ENCODE measurements around the gene ICAM1.
A peak's percentile ranks its signal among the peaks of the same experiment; 100 is the strongest.

Gene ICAM1

DNA sequence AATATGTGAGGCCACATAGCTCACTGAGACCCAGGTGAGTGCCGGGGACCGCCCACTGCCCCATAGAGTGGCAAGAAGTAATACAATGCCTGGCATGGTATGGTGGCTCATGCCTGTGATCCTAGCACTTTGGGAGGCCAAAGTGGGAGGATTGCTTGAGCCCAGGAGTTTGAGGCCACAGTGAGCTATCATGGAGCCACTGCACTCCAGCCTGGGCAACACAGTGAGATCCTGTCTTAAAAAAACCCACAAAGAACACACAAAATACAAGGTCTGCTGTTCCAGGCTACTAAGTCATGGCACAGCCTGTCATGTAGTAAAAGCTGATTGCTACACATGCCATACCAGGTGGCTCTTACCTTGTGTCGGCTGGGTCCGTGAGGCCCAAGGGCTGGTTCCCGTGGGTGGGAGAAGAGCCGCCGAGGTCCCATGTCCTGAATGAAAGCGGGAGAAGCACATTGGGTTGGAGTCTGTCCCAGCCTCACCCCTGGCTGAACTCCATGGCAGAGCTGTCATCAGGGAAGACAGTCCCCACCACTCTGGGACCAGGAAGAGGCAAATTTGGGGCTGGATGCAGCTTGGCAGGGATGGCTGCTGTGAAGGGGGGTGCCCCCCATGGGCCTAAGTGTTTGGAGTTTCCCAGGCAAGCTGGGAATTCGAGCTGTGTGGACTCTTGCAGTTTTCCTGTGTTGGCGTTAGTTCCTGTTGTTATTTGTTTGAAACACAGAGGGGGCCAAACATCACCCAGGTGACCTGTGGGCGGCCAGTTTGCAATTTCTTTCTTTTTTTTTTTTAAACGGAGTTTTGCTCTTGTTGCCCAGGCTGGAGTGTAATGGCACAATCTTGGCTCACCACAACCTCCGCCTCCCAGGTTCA, 48.1 kb downstream of the ICAM1 start:
- Histone ChIP-seq H3K27me3 (ENCODE audit: insufficient read depth, low read length) (no peaks in the 10 kb centered on the region), H3K4me3 (ENCODE audit: low read length) (no peak overlapping the region), H3K36me3 (ENCODE audit: insufficient read depth, low read length) (peaks cover 66% of the 10 kb centered on the region), H2AFZ (ENCODE audit: low read depth, low read length) (no peak overlapping the region), H3K4me1 (ENCODE audit: insufficient read depth, low read length) (peaks cover 10% of the 10 kb centered on the region), H3K9me3 (ENCODE audit: low read length) (no peaks in the 10 kb centered on the region)

DNA sequence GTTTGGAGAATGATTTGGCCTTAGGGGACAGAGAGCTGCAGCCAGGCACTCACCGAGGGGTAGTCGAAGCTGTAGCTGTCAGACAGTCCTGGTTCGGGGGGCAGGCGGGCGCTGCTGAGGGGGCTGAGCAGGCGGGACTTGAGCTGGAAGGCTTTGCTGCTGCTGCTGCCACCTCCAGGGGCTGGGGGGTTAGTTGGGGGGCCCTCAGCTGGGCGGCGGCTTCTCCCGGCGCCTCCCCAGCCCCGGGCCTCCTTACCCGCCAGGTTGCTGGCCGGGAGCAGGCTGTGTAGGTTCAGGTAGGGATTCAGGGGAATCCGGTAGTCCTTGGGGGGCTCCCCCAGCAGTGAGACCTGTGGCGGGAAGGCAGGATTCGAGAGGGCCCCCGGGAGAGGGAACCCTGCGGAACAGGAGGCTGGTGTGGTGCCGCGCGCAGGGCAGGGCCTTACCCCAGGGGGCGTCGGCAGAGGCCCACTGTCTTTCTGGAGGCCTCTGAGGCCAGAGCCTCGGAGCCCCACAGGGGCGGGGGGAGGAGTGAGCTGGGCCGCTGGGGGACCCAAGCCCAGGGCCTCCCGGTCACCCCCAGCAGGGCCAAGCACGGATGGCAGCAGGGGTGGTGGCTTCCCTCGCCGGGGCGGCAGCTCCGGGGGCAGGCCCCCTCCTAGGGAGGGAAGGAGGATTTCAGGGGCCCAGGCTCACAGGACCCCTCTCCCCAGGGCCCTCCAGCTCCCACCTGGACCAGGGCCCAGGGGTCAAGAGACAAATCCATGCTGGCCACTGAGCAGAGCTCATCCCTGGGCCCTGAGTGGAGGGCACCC, 49.9 kb downstream of the ICAM1 start:
- H3K36me3 ChIP-seq (ENCODE audit: insufficient read depth, low read length) = peaks cover 81% of the 10 kb centered on the region
- H3K9me3 ChIP-seq (ENCODE audit: low read length) = no peaks in the 10 kb centered on the region
- no peaks in the 10 kb centered on the region for H3K27me3 ChIP-seq (ENCODE audit: insufficient read depth, low read length)

DNA sequence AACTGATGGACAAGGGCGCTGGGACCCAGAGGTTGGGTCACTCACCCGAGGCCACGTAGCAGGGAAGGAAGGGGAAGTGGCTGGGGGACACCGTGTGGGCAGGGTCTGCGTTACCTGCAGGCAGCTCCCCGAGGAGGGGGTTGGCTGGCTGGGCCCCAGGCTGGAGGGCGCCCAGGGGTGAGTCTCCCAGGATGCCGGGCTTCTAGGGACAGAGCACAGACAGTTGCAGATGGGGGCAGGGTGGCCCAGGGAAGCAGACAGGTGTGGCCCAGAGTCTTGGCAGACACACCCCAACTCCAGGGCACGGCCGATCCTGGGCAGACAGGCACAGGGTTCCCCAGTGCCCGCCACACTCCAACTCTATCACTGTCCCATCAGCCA, 50.5 kb downstream of the ICAM1 start:
- Histone ChIP-seq H3K4me1 (ENCODE audit: insufficient read depth, low read length) (no peaks in the 10 kb centered on the region), H2AFZ (ENCODE audit: low read depth, low read length) (no peak overlapping the region), H3K9me3 (ENCODE audit: low read length) (no peaks in the 10 kb centered on the region), H3K4me3 (ENCODE audit: low read length) (no peak overlapping the region), H3K27me3 (ENCODE audit: insufficient read depth, low read length) (no peaks in the 10 kb centered on the region), H3K36me3 (ENCODE audit: insufficient read depth, low read length) (peaks cover 84% of the 10 kb centered on the region)

More for the DNA sequence above, 49.9 kb downstream of the ICAM1 start:
- Histone ChIP-seq H2AFZ (ENCODE audit: low read depth, low read length) (no peak overlapping the region), H3K4me3 (ENCODE audit: low read length) (no peak overlapping the region), H3K4me1 (ENCODE audit: insufficient read depth, low read length) (no peaks in the 10 kb centered on the region)

DNA sequence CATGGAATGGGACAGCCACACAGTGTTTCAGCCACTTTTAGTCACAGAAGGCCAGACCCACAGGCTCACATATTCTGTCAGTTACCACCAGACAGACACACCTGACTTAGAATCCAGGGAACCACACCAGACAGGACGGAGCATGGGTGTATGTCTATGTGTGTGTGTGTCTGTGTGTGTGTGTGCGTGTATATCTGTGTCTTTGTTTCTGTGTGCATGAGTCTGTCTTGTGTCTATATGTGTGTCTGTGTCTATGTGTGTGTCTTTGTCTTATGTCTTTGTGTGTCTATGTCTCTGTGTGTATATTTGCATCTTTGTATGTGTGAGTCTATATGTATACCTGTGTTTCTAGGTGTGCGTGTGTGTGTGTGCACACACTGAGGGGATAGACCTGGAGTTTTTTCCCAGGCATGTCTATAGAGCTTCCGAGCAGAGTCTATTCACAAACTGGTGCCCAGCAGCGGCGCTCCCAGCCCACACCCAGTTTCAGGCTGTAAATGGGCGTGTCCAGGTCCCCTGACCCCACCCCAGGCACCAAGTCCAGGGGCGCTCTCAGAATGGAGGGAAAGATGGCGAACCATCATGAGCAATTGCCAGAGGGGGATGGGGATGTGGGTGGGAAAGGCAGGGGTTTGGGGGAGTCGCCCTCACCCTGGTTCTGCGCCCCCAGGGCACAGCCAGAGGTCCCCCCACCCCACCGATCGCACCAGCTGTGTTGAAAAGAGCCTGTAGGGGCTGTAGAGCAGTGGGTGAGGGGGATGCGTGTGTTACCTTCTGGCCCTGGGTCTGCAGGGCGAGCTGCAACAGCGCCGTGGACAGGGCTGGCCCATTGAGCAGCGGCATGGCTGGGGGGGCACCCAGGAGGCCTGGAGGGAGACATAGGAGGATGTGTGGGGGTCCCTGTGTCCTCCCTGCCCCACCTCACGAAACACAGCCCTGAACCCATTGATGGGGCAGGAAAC, 51.2 kb downstream of the ICAM1 start:
- Histone ChIP-seq H3K4me3 (ENCODE audit: low read length) (no peak overlapping the region), H3K27me3 (ENCODE audit: insufficient read depth, low read length) (no peaks in the 10 kb centered on the region), H2AFZ (ENCODE audit: low read depth, low read length) (no peak overlapping the region), H3K9me3 (ENCODE audit: low read length) (no peaks in the 10 kb centered on the region), H3K4me1 (ENCODE audit: insufficient read depth, low read length) (no peaks in the 10 kb centered on the region), H3K36me3 (ENCODE audit: insufficient read depth, low read length) (peaks cover 84% of the 10 kb centered on the region)

DNA sequence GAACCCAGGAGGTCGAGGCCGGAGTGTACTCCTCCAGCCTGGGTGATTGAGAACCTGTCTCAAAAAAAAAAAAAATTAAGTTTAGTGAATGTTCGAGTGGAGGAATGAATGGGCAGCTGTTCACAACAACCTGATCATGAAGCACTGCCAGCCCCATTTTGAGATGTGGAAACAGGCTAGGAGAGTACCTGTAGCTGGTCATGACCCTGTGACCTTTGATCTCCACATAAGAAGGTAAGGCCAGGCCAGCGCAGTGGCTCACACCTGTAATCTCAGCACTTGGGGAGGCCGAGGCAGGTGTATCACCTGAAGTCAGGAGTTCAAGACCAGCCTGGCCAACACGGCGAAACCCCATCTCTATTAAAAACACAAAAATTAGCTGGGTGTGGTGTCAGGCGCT, 54.8 kb downstream of the ICAM1 start:
- H3K4me1 ChIP-seq (ENCODE audit: insufficient read depth, low read length) = no peaks in the 10 kb centered on the region
- peaks cover 90% of the 10 kb centered on the region for H3K36me3 ChIP-seq (ENCODE audit: insufficient read depth, low read length)
- no peaks in the 10 kb centered on the region for H3K27me3 ChIP-seq (ENCODE audit: insufficient read depth, low read length)
- H2AFZ ChIP-seq (ENCODE audit: low read depth, low read length) = no peak overlapping the region
- H3K4me3 ChIP-seq (ENCODE audit: low read length) = no peak overlapping the region
- H3K9me3 ChIP-seq (ENCODE audit: low read length) = no peaks in the 10 kb centered on the region

DNA sequence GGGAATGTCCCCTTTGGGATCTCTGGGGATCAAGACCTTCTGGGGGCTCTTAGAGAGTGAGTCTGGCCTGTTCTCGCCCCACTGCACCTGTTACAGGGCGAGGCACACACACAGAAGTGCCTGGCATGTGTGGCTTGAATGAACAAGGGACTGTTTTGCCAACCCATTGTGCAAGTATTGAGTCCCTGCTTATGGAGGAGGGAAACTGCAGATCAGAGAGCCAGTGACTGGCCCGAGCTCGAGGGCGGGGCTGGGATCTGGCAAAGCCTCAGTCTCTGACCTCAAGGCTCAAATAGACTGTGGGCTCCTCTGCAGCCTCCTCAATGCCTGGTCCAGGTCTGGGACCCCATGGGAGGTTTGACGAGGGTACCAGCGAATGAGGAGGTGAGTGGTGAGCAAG, 56.9 kb downstream of the ICAM1 start:
- H3K36me3 ChIP-seq (ENCODE audit: insufficient read depth, low read length) = peaks cover 72% of the 10 kb centered on the region
- H3K9me3 ChIP-seq (ENCODE audit: low read length) = no peaks in the 10 kb centered on the region

DNA sequence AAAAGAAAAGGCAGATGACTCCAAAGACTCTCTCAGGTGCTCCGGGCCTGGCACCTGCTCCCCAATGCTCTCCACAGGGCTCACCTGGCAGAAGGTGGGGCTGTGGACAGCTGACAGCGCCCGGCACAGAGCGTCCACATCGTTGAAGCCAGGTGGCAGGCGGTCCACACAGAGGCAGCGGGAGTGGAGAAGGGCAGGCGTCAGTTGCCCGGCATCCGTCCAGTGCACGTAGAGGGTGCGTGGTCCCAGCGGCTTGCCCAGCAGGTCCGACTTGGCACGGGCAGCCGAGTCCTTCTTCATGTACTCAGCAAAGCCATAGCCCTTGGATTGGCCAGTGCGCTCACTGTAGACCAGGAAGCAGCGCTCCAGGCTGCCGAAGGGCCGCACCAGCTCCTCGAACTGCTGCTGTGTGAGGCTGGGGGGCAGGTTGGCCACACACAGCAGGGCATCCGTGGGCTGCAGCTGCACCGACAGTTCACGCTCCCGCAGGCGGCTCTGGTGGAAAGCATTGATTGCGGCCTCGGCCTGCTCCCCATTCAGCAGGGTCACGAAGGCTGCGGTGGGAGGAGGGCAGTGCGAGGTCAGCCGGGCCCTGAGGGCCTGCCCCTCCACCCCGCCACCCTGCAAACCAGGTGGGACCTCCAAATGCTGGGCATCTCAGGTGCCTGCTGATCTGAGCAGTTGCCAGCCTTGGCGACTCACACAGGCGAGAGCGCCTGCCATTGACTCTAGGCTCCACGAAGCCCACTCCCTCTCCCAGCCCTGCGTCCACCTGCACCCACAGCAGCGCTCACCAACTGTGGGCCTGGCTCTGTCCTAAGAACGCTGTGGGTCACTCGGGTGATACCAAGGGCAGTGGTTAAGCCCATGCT, 57.9 kb downstream of the ICAM1 start:
- H3K36me3 ChIP-seq (ENCODE audit: insufficient read depth, low read length) = peaks cover 64% of the 10 kb centered on the region
- peaks cover 8% of the 10 kb centered on the region for H3K4me1 ChIP-seq (ENCODE audit: insufficient read depth, low read length)
- no peaks in the 10 kb centered on the region for H3K9me3 ChIP-seq (ENCODE audit: low read length)
- H3K4me3 ChIP-seq (ENCODE audit: low read length) = no peak overlapping the region
- H2AFZ ChIP-seq (ENCODE audit: low read depth, low read length) = no peak overlapping the region
- no peaks in the 10 kb centered on the region for H3K27me3 ChIP-seq (ENCODE audit: insufficient read depth, low read length)

More for the DNA sequence above, 56.9 kb downstream of the ICAM1 start:
- Histone ChIP-seq H3K4me3 (ENCODE audit: low read length) (no peak overlapping the region), H2AFZ (ENCODE audit: low read depth, low read length) (no peak overlapping the region), H3K27me3 (ENCODE audit: insufficient read depth, low read length) (no peaks in the 10 kb centered on the region), H3K4me1 (ENCODE audit: insufficient read depth, low read length) (peaks cover 6% of the 10 kb centered on the region)

DNA sequence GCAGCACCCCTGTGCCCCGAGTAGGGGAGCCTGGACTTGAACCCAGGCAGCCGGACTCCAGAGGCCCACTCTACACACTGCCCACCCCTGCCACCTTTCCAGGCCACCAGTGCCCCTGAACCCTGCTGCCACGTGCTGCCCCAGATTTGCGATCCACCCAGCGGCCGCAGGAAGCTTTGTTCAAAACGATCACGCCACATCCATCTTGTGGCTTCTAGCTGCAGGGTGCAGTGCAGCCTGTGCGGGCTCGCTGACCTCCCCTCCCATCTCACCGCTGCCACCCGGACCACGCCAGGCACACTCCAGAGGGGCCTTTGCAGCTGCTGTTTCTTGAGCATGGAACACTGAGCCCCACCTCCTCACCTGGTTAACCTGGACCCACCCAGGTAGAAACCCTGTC, 58.6 kb downstream of the ICAM1 start:
- Histone ChIP-seq H3K36me3 (ENCODE audit: insufficient read depth, low read length) (peaks cover 57% of the 10 kb centered on the region), H3K4me3 (ENCODE audit: low read length) (no peak overlapping the region), H3K9me3 (ENCODE audit: low read length) (no peaks in the 10 kb centered on the region), H2AFZ (ENCODE audit: low read depth, low read length) (no peak overlapping the region), H3K27me3 (ENCODE audit: insufficient read depth, low read length) (no peaks in the 10 kb centered on the region), H3K4me1 (ENCODE audit: insufficient read depth, low read length) (peaks cover 12% of the 10 kb centered on the region)

DNA sequence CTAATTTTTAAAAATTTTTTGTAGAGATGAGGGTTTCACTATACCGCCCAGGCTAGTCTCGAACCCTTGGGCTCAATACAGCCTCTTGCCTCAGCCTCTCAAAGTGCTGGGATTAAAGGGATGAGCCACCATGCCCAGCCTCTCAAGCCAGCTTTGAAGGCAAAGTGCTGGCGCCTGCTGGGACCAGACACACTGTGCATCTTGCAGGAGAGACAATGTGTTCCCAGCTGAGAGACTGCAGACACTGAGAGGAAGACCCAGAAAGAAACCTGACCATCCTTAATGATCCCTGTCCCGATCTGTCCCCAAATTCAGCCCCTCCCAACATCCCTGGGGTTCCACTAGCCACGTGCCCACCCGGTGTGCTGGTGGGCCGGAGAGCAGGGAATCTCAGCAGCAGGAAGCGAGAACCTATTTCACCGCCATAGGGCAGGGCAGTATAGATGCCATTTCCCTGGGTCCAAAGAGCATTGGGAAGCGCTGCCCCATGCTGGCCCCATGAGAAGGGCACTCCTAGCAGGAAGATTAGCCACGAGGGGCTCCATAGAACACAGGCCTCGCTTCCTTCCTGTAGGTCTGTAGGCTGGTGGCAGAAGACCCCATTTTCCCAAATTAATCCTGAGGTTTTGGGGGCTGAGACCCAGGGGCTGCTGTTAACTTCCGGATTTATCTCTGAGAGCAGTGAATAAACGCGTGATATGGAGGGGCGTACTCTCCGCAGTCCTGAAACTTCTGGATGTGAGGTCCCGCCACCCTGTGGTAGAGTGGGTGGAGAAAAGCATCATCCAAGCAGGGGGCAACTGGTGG, 61.4 kb downstream of the ICAM1 start:
- Histone ChIP-seq H3K4me1 (ENCODE audit: insufficient read depth, low read length) (peaks cover 12% of the 10 kb centered on the region), H3K27me3 (ENCODE audit: insufficient read depth, low read length) (no peaks in the 10 kb centered on the region), H2AFZ (ENCODE audit: low read depth, low read length) (peak overlapping the region; percentile 20), H3K36me3 (ENCODE audit: insufficient read depth, low read length) (peaks cover 34% of the 10 kb centered on the region), H3K4me3 (ENCODE audit: low read length) (peak overlapping the region; percentile 79), H3K9me3 (ENCODE audit: low read length) (no peaks in the 10 kb centered on the region)

DNA sequence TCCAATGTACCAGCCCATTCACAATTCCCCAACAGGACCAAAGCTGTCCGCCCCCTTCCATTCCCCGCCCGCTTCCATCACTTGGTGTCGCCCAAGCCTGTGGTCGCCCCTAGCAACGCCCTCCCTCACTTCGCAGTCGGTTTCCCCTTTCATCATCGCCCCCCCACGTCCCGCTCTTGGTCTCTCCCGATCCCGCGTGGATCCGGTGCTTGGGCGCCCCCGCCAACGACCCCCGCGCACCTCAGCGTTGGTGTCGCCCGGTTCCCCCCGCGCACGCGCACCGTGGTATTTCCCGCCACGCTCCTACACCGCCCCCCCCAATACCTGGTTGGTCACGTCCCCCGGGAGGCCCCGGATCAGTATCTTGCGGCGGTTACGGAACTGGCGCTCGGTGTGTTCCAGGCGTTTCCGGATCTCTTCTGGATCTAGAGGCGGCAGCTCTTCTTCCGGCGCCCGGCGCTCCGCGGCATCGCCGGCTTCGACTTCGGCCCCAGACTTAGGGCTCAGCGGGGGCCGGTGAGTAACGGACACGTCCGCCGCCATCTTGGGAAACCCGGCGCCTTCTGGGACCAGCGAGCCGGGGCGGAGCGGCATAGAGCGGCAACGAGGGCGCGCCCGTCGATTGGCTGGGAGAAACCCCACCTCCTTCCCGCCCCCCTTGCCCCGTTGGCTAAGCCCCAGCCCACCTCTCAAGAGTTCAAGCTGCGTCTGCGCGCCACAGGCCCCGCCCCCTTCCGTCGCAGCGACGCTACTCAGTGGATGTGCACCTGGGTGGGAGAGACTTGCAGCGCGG, 62.2 kb downstream of the ICAM1 start, which contains the start of gene RAVER1:
RAVER1 (minus strand) TSS at position 565 of the 793 bp plus-strand sequence; CDS start at position 543, 22 bp downstream.
- H3K9me3 ChIP-seq (ENCODE audit: low read length) = no peaks in the 10 kb centered on the region

More for the DNA sequence above, 62.2 kb downstream of the ICAM1 start, which contains the start of gene RAVER1:
- peak within 1 kb of the TSS; percentile 20 for H2AFZ ChIP-seq (ENCODE audit: low read depth, low read length)
- peak within 1 kb of the TSS; percentile 79 for H3K4me3 ChIP-seq (ENCODE audit: low read length)
- peaks cover 26% of the 10 kb centered on the region for H3K36me3 ChIP-seq (ENCODE audit: insufficient read depth, low read length)
- H3K27me3 ChIP-seq (ENCODE audit: insufficient read depth, low read length) = no peaks in the 10 kb centered on the region
- H3K4me1 ChIP-seq (ENCODE audit: insufficient read depth, low read length) = peaks cover 12% of the 10 kb centered on the region
